A549 (cell line): ENCODE measurements around the gene ANK3. TPM values are rescaled to one million over a fixed set of nuclear protein-coding genes. Genes with fewer than 3 reads are reported as not detected.

Experiments used
- ATAC-seq, 2 experiments: fragments of 200-7000 bp in 1 of 2; fragments of >200 bp in 1 of 2; cut with Nextera tagmentation in 1 of 2; cut with Tn5 transposase in 1 of 2; 3 replicates each; pipeline versions ENCODE4 v1.8.0 to v1.9.1; 2018 to 2020; ENCODE audit warnings: mild to moderate bottlenecking in 1 of 2, moderate library complexity in 1 of 2
- CTCF ChIA-PET: fragments of 300-600 bp; sonication (Branson Sonifier 250); formaldehyde crosslinking; extraction: SDS; loops from one replicate; lab custom pipeline; 2021; ENCODE audit warnings: antibody characterized with exemption, inconsistent platforms; lab: Yijun Ruan, JAX
- POLR2A ChIA-PET: fragments of 350-600 bp; formaldehyde crosslinking; extraction: SDS; loops from one replicate; lab custom pipeline; 2021; ENCODE audit warnings: antibody characterized with exemption, inconsistent platforms; lab: Yijun Ruan, JAX
- DNase-seq, 2 experiments: peaks; one replicate each; pipeline versions ENCODE4 v3.0.0 to v3.0.0-alpha.2; 2011 to 2016; ENCODE audit warnings: low read depth in 1 of 2, low spot score in 1 of 2
- FAIRE-seq: peaks from 2 replicates; lab custom pipeline; 2011; peaks lifted over from hg19 to GRCh38; lab: Jason Lieb, UNC
- H3K27ac ChIP-seq, 2 experiments: fragments of >200 bp; sonication (Bioruptor Twin); formaldehyde crosslinking; 3 replicates each; pipeline ENCODE4 v1.5.1; 2016 to 2017
- H3K4me1 ChIP-seq: fragments of >200 bp; sonication (Bioruptor Twin); formaldehyde crosslinking; 3 replicates; pipeline ENCODE4 v1.6.1; 2016
- H3K4me2 ChIP-seq: fragments of >200 bp; sonication (Bioruptor Twin); formaldehyde crosslinking; 3 replicates; pipeline ENCODE4 v1.6.1; 2016
- H3K4me3 ChIP-seq: fragments of >200 bp; sonication (Bioruptor Twin); formaldehyde crosslinking; 3 replicates; pipeline ENCODE4 v1.5.1; 2016
- H3K9me3 ChIP-seq: fragments of >200 bp; sonication (Bioruptor Twin); formaldehyde crosslinking; 3 replicates; pipeline ENCODE4 v1.6.1; 2016
- BCL3 ChIP-seq: fragments of >200 bp; sonication (Bioruptor Twin); formaldehyde crosslinking; IDR thresholded peaks from 3 replicates; pipeline ENCODE4 v1.6.1; 2016
- BHLHE40 ChIP-seq: IDR thresholded peaks from 2 replicates; pipeline ENCODE4 v1.6.1; 2012; ENCODE audit warnings: low read depth, low read length, inconsistent platforms
- CBX2 ChIP-seq: fragments of 200-600 bp; sonication (generic); IDR thresholded peaks from 2 replicates; pipeline ENCODE4 v1.6.1; 2016; ENCODE audit warnings: low read depth, mild to moderate bottlenecking, borderline replicate concordance
- CEBPB ChIP-seq, 2 experiments: fragments of >200 bp in 1 of 2; sonication (Bioruptor Twin) in 1 of 2; formaldehyde crosslinking in 1 of 2; IDR thresholded peaks; 2 replicates each; pipeline ENCODE4 v1.6.1; 2012 to 2016
- EHMT2 ChIP-seq: fragments of 200-600 bp; sonication (generic); IDR thresholded peaks from 2 replicates; pipeline ENCODE4 v1.6.1; 2016; ENCODE audit warnings: antibody characterized with exemption, low read depth, mild to moderate bottlenecking, moderate library complexity
- ELK1 ChIP-seq: fragments of 150-350 bp; IDR thresholded peaks from 2 replicates; pipeline ENCODE4 v1.6.1; 2014; ENCODE audit warnings: low read depth, mild to moderate bottlenecking, low read length
- GATA3 ChIP-seq: IDR thresholded peaks from 2 replicates; pipeline ENCODE4 v1.6.1; 2012; ENCODE audit warnings: borderline replicate concordance
- HEYL ChIP-seq: fragments of 250-450 bp; sonication (Bioruptor Pico); IDR thresholded peaks from 2 replicates; pipeline ENCODE4 v1.8.0; 2021; ENCODE audit warnings: mild to moderate bottlenecking, moderate library complexity
- HOXB13 ChIP-seq: fragments of 250-450 bp; sonication (Bioruptor Pico); IDR thresholded peaks from 2 replicates; pipeline ENCODE4 v1.5.0; 2020; ENCODE audit warnings: low read depth, mild to moderate bottlenecking, moderate library complexity
- JUNB ChIP-seq: fragments of >200 bp; sonication (Bioruptor Twin); formaldehyde crosslinking; IDR thresholded peaks from 2 replicates; pipeline ENCODE4 v1.6.1; 2016
- KDM1A ChIP-seq: fragments of 200-600 bp; sonication (generic); IDR thresholded peaks from 2 replicates; pipeline ENCODE4 v1.6.1; 2016; ENCODE audit warnings: low read depth, mild to moderate bottlenecking
- MAFK ChIP-seq: fragments of 450-650 bp; IDR thresholded peaks from 2 replicates; pipeline ENCODE4 v1.6.1; 2014; ENCODE audit not compliant: partially characterized antibody
- MYC ChIP-seq: IDR thresholded peaks from 2 replicates; pipeline ENCODE4 v1.6.1; 2012; ENCODE audit warnings: mild to moderate bottlenecking, inconsistent platforms, low read length, improper control_type of control experiment, borderline replicate concordance
- NR3C1 ChIP-seq: fragments of >200 bp; sonication (Bioruptor Twin); formaldehyde crosslinking; IDR thresholded peaks from 3 replicates; pipeline ENCODE4 v1.6.1; 2017
- POLR2A ChIP-seq: IDR thresholded peaks from 2 replicates; pipeline ENCODE4 v1.6.1; 2012; ENCODE audit warnings: mild to moderate bottlenecking, low read length
- POLR2AphosphoS2 ChIP-seq: conservative IDR thresholded peaks from 2 replicates; pipeline ENCODE4 v1.6.1; 2012; ENCODE audit warnings: low read length, improper control_type of control experiment, inconsistent platforms
- REST ChIP-seq: fragments of 200-600 bp; sonication (generic); IDR thresholded peaks from 2 replicates; pipeline ENCODE4 v1.6.1; 2016; ENCODE audit warnings: antibody characterized with exemption, mild to moderate bottlenecking, moderate library complexity
- RNF2 ChIP-seq: fragments of 200-600 bp; sonication (generic); IDR thresholded peaks from 2 replicates; pipeline ENCODE4 v1.6.1; 2016; ENCODE audit warnings: low read depth, mild to moderate bottlenecking, antibody characterized with exemption, moderate library complexity, borderline replicate concordance
- ZSCAN20 ChIP-seq: fragments of 250-450 bp; sonication (Bioruptor Pico); IDR thresholded peaks from 2 replicates; pipeline ENCODE4 v1.8.0; 2022; ENCODE audit warnings: mild to moderate bottlenecking, moderate library complexity
- WGBS: methylation state at CpG from one replicate; pipeline ENCODE4 v1.1.6; 2017; ENCODE audit errors: missing lambda C conversion rate; 5-methylcytosine and 5-hydroxymethylcytosine counted together
- polyA plus RNA-seq, 4 experiments: library from polyadenylated mRNA; depleted of rRNA in 3 of 4; stranded (reverse); fragments of >200 nt; fragmentation: RNase III in 1 of 4; extraction: RNeasy Plus Mini Kit Qiagen cat#74134 plus additional on column Dnase treatment in 1 of 4; gene quantifications; 2 replicates in 3 of 4; 3 replicates in 1 of 4; pipeline ENCODE4 v1.2.3, GENCODE V29; 2011 to 2017
- TF ChIP-seq, protein P1 (sequence below): fragments of 250-450 bp; sonication (Bioruptor Pico); IDR thresholded peaks from 2 replicates; pipeline ENCODE4 v1.5.0; 2021; ENCODE audit warnings: mild to moderate bottlenecking, moderate library complexity, borderline replicate concordance

The ANK3 gene
- polyA plus RNA-seq, 2 of the 4 experiments (the other 2 are of a cell fraction), result 0.56 to 5.4 TPM

DNA sequence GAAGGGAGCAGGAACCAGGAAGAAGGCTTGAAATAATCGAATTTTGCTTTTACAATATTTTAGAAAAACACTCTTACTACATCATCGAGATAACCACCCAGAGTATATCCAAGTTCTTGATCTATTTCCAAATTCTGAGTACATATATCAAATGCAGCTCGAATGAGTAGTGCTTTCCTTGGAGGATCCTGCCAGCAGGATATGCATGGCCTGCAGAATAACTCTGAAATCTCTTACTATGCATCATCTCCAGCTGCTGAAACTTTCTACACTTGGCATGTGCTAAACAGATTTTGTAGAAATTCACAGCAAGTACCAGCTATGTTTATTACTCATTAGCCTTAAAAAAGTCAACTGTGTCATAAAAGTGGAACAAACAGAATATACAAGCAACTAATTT, 44.0 kb upstream of the ANK3 start:
- no peak for ATAC-seq
- no peak overlapping the region for H3K4me2 ChIP-seq
- H3K27ac ChIP-seq, result peak overlapping the region in 1 of 2 experiments; percentile 30; a peak in 1 of 6 replicates
- POLR2A ChIA-PET, result no interaction called here
- 22% methylated on average over 3 of the region's 3 CpGs for WGBS
- H3K4me3 ChIP-seq, result no peak overlapping the region
- FAIRE-seq, result no peak
- no peak for DNase-seq
- CTCF ChIA-PET, result interaction anchor here (0.6 to 10.0 kb wide), 26 partner anchors 8 to 808 kb away, joined by 3 to 68 read pairs (median 4); no protein-coding TSS in a partner anchor
- TF ChIP-seq REST (no peak), POLR2A (no peak), EHMT2 (no peak), JUNB (no peak), ZSCAN20 (no peak), GATA3 (no peak)
- TF ChIP-seq, protein P1, sequence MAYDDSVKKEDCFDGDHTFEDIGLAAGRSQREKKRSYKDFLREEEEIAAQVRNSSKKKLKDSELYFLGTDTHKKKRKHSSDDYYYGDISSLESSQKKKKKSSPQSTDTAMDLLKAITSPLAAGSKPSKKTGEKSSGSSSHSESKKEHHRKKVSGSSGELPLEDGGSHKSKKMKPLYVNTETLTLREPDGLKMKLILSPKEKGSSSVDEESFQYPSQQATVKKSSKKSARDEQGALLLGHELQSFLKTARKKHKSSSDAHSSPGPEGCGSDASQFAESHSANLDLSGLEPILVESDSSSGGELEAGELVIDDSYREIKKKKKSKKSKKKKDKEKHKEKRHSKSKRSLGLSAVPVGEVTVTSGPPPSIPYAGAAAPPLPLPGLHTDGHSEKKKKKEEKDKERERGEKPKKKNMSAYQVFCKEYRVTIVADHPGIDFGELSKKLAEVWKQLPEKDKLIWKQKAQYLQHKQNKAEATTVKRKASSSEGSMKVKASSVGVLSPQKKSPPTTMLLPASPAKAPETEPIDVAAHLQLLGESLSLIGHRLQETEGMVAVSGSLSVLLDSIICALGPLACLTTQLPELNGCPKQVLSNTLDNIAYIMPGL (CRISPR knock-in tag), result no peak
- peaks cover 27% of the 10 kb centered on the region for H3K4me1 ChIP-seq
- no peaks in the 10 kb centered on the region for H3K9me3 ChIP-seq

GRCh38 chr10:60430836-60431597, 41.3 kb upstream of the ANK3 start:
- CTCF ChIA-PET, result interaction anchor here (0.9 to 10.0 kb wide), 5 partner anchors 10 to 330 kb away, joined by 3 to 68 read pairs (median 6); no protein-coding TSS in a partner anchor

GRCh38 chr10:60430017-60430416, 40.3 kb upstream of the ANK3 start:
- WGBS, result 100% methylated on average over 1 of the region's 1 CpG
- no peak for FAIRE-seq
- ChIA-PET CTCF (interaction anchor here (0.9 to 2.5 kb wide), 3 partner anchors 227 to 329 kb away, joined by 3 to 12 read pairs (median 3); no protein-coding TSS in a partner anchor), POLR2A (no interaction called here)
- peak overlapping the region; percentile 2 to 67; a peak in 4 of 6 replicates for H3K27ac ChIP-seq
- H3K4me1 ChIP-seq, result peaks cover 62% of the 10 kb centered on the region
- H3K9me3 ChIP-seq, result no peaks in the 10 kb centered on the region
- ATAC-seq, result no peak
- peak overlapping the region; percentile 27; the same call in 2 of the 3 replicates for H3K4me2 ChIP-seq
- H3K4me3 ChIP-seq, result no peak overlapping the region
- DNase-seq, result no peak
- no peak for TF ChIP-seq HEYL (CRISPR knock-in tag)
- no peak for TF ChIP-seq CEBPB (IDR thresholded peaks at IDR 0.05)
- TF ChIP-seq, protein P1 (CRISPR knock-in tag), result no peak
- TF ChIP-seq RNF2, result no peak
- TF ChIP-seq POLR2AphosphoS2, result no peak
- TF ChIP-seq MYC, result no peak
- TF ChIP-seq HOXB13 (CRISPR knock-in tag), result no peak
- TF ChIP-seq ELK1, result no peak
- TF ChIP-seq MAFK, result no peak

More at GRCh38 chr10:60430836-60431597, 41.3 kb upstream of the ANK3 start:
- ATAC-seq (no peak), FAIRE-seq (no peak), DNase-seq (no peak)
- Histone ChIP-seq H3K4me3 (no peak overlapping the region), H3K4me2 (no peak overlapping the region), H3K9me3 (no peaks in the 10 kb centered on the region), H3K27ac (peak overlapping the region in 1 of 2 experiments; percentile 59; a peak in 4 of 6 replicates), H3K4me1 (peaks cover 52% of the 10 kb centered on the region)
- TF ChIP-seq BHLHE40 (no peak), BCL3 (no peak), EHMT2 (no peak), CBX2 (no peak), KDM1A (no peak), NR3C1 (no peak)
- POLR2A ChIA-PET, result no interaction called here
- 81% methylated on average over 7 of the region's 7 CpGs for WGBS
